ENCODE data around the gene STK4. TPM values are rescaled to one million over a fixed set of nuclear protein-coding genes. Genes with fewer than 3 reads are reported as not detected.
A peak's percentile ranks its signal among the peaks of the same experiment; 100 is the strongest.

STK4 gene
- 10 to 100 TPM; 15.0 to 39.3 (median 33.9) TPM for total RNA-seq
- 10 to 100 TPM in 2 of 3 donors, 1 to 10 TPM in 1; 7.1 to 24.6 (median 11.1) TPM for polyA plus RNA-seq
- long read RNA-seq, donor 1: 0 reads
- long read RNA-seq, donor 2: 0 reads
- long read RNA-seq, donor 3: 0 reads
- long read RNA-seq, donor 4, full-length matches to known transcripts: 1 of 13 reads
- long read RNA-seq, donor 4, partial matches to known transcripts: 7 of 13 reads
- long read RNA-seq, donor 4, other reads (novel, unspliced or antisense): 5 of 13 reads
- long read RNA-seq, donor 5, full-length matches to known transcripts: 3 of 12 reads
- long read RNA-seq, donor 5, partial matches to known transcripts: 8 of 12 reads
- long read RNA-seq, donor 5, other reads (novel, unspliced or antisense): 1 of 12 reads
- long read RNA-seq, donor 6, partial matches to known transcripts: 6 of 8 reads
- long read RNA-seq, donor 6, other reads (novel, unspliced or antisense): 2 of 8 reads
- long read RNA-seq, donor 7: 0 reads
- long read RNA-seq, donor 8, full-length matches to known transcripts: 3 of 3 reads
- long read RNA-seq, donor 8, partial matches to known transcripts: 0 of 3 reads
- long read RNA-seq, donor 8, other reads (novel, unspliced or antisense): 0 of 3 reads
- long read RNA-seq, donor 9, full-length matches to known transcripts: 1 of 1 reads
- long read RNA-seq, donor 9, partial matches to known transcripts: 0 of 1 reads
- long read RNA-seq, donor 9, other reads (novel, unspliced or antisense): 0 of 1 reads
- long read RNA-seq, donor 10: 0 reads

GRCh38 chr20:44966030-44966961 is at the start of gene STK4:
TSS of gene STK4 (plus strand) at chr20:44966512. CDS start at chr20:44966569, 57 bp downstream.
- Histone ChIP-seq H3K9me3 (replicated peaks in 1 of 3) (no peaks in the 10 kb centered on the region), H3K27me3 (no peaks in the 10 kb centered on the region), H3K36me3 (replicated peaks in 1 of 2) (no peaks in the 10 kb centered on the region), H3K4me3 (peak within 1 kb of the TSS in 3 of 4 donors; percentile 36 to 77 (median 64)), H3K27ac (peak within 1 kb of the TSS in 4 of 5 donors; percentile 6 to 83 (median 74)), H3K4me1 (replicated peaks in 1 of 2) (peaks cover 5 to 28% of the 10 kb centered on the region in 2 donors)
- peak; percentile 92 to 95 (median 93) for DNase-seq
- WGBS, 4 donors: 1% methylated on average over 33 to 68 of the region's 68 CpGs
- intact Hi-C loops (cut with DNase I): no loop called here
- TF ChIP-seq CTCF (IDR thresholded peaks at IDR 0.05) (peak; percentile 25 to 56 (median 44)), POLR2A (IDR thresholded peaks at IDR 0.05) (peak; percentile 88 to 93)

GRCh38 chr20:44916586-44916985 is 49.7 kb upstream of the STK4 start:
- Histone ChIP-seq H3K9me3 (replicated peaks in 1 of 3) (no peaks in the 10 kb centered on the region), H3K27me3 (no peaks in the 10 kb centered on the region), H3K4me1 (replicated peaks in 1 of 2) (no peaks in the 10 kb centered on the region), H3K4me3 (no peak overlapping the region), H3K36me3 (replicated peaks in 1 of 2) (no peaks in the 10 kb centered on the region), H3K27ac (no peak overlapping the region)
- DNase-seq: no peak
- intact Hi-C loops (cut with DNase I): no loop called here
- 95 to 98% (median 96%) methylated on average over 12 of the region's 12 CpGs for WGBS, 4 donors
- TF ChIP-seq POLR2A (IDR thresholded peaks at IDR 0.05): no peak
- TF ChIP-seq CTCF (IDR thresholded peaks at IDR 0.05): no peak

GRCh38 chr20:44917399-44917798 is 48.9 kb upstream of the STK4 start:
- no peak overlapping the region for H3K4me3 ChIP-seq
- H3K27ac ChIP-seq: no peak overlapping the region
- H3K36me3 ChIP-seq (replicated peaks in 1 of 2): no peaks in the 10 kb centered on the region
- intact Hi-C loops (cut with DNase I): no loop called here
- TF ChIP-seq POLR2A (IDR thresholded peaks at IDR 0.05) (no peak), CTCF (IDR thresholded peaks at IDR 0.05) (no peak)
- WGBS, 4 donors: 98 to 100% (median 99%) methylated on average over 2 of the region's 2 CpGs
- H3K27me3 ChIP-seq: no peaks in the 10 kb centered on the region
- H3K4me1 ChIP-seq (replicated peaks in 1 of 2): no peaks in the 10 kb centered on the region
- DNase-seq: no peak
- H3K9me3 ChIP-seq (replicated peaks in 1 of 3): no peaks in the 10 kb centered on the region

Measured in adrenal gland (tissue), 19 donors.